NCI-H345 treated with DMSO at 0.1 percent for 48 hours (cell line): ENCODE data around the gene SLIT1.

Source experiments
- DNase-seq: peaks from one replicate; lab custom pipeline; 2025; ENCODE audit not compliant: unreplicated experiment; lab: John Stamatoyannopoulos, UW

Gene SLIT1

DNA sequence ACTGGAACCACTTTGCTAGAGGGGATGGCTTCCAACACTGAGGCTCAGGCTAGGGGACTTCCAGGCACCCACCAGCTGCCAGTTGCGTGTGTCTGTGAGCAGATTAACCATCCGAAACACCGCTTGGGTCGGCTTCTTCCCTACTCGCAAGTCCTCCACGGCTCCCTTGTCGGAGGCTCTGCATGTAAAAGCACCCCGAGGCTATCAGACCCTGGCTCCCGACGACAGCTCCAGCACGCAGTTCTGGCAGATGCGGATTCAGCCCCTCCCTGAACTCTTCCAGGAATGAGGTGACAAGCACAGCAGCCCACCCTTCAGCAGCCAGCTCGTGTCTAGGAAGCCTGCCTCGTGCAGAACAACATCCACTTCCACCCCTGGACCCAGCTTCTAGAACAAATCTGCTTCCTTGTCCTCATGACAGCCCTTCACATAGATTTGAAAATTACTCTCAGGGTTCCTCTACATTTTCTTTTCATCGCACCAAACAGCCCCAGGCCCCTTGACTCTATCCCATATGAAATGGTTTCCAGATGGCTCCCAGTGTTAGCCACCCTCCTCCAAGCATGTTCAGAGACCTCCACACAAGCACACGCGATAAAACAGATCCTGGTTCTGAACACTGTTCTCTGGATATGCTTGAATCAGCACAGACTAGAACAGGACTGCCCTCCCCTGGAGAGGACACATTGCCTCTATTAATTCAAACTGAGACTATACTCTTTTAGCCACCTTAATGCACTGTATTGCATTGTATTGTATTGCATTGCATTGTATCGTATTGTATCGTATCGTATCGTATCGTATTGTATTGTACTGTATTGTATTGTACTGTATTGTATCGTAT, 44.6 kb downstream of the SLIT1 start:
- DNase-seq: no peak

DNA sequence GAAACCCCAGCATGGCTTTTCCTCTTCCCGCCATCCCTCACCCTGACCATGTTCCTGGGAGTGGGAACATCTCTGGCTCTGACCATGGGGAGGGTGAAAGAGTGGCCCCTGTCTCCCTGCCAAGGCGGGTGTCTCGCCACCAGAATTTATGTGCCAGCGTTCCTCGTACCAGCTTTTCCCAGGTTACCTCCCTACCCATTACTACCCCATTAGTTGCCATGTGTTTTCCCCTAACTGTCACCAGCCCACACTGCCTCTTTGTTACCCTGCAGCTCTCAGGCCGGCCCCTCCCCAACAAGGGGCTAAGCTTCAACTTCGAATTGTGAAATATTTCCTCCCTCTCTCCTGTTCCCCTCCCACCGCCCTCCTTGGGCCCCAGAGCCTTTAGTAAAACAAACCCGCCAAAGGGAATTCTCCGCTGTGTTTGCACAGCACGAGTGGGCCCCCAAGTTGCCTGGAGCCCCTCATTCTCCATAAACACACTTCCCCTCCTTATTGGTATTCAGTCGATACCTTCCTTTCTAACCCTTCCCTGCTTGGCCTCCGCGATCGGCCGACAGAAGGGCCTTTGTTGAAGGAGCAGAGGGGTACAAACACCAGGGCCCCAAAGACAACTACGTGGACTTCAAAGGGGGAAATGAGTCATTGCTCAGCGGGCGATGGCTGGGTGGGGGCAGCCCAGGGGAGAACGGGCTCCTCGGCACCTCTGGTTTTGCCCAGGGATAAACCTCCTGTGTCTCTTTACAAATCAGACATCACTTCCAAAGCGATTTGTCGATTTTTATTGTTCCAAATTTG, 45.5 kb downstream of the SLIT1 start:
- no peak for DNase-seq

DNA sequence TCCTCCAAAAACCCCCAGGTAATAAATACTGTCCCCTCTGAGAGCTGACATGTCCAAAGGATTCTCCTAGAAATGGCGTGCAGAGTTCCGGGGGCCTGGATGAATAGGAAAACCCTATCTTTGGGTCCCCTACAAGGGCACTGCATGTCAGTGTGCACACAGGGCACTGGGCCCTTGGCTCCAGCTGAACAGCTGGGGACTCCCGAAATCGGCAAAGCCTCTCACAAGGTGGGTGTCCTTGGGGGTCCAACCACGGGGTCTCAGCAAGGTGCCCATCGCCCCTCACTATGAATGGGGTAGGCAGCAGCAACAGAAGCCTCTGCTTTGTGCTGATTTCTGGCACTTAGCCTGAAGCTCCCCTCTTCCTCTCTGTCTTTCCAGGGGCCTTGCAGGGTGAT, 46.1 kb downstream of the SLIT1 start:
- DNase-seq: no peak

DNA sequence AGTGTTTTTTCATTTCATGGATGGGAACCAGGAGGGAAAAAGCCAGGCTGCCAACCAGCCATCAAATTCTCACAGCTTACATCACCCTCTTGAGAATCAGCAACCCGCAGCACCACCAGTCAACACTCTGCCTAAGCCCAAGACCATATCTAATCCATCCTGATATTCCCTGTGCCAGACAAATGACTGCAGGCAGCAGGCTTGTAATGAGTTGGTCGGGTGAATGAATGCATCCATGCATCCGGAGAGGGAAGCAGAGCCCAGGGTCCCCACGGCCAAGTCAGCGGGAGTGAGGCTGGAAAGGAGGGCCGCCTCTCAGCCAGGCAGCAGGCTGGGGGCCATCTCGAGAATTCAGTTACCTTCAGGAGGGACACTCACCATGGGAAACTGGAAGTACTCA, 46.9 kb downstream of the SLIT1 start:
- no peak for DNase-seq

DNA sequence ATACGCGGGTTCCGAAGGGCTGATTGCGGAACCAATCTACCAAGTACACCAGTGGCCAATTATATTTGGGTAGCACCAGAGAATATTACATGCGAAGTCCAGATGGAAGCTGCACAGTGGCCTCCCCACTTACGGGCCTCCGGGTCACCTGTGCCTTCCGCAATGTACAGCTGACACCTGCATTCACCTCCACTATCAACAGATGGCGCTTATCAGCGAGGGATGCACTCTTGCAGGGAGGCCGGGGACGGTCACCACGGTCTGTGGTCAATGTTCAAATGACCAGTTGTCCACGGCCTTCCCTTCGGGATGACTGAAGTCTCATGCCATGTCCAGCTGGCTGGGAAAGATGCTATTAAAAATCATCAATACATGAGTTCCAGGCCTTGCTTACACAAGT, 47.6 kb downstream of the SLIT1 start:
- DNase-seq: no peak

DNA sequence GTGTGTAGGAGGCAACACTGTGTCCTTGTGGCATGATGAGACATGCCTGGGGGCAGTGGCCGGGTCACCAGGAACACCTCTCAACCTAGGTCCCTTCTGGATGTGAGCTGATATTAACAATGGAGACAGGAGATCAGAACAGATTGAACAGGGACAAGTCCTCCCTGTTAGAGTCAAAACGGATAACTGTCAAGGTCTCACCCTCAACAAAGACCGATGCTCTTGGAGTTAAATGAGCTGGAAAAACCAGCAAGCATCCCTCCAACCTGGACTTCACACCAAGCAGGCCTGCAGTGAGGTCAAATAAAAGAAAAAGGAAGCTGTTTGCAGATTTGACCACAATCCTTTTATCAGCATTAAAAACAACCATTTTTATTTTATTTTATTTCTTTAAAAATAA, 49.0 kb downstream of the SLIT1 start:
- DNase-seq: peak; percentile 24

DNA sequence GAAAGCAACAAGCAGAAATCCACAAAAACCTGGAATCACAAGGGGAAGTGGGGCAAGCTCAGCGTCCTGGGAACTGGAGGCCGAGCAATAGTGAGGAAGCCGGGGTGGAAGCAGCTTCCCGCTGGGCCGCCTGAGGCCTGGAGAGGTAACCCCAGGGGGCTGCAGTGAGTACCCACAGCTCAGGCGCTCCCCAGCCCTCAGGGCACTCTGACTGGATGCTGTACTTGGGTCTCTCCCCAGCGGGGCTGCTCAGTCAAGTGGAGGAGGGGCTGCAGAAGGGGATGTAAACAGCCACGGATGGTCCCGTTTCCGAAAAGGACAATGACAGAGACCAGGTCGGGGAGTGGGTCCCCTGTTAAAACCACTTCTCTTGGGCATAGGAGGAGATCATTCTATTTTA, 50.3 kb downstream of the SLIT1 start:
- peak; percentile 52 for DNase-seq

DNA sequence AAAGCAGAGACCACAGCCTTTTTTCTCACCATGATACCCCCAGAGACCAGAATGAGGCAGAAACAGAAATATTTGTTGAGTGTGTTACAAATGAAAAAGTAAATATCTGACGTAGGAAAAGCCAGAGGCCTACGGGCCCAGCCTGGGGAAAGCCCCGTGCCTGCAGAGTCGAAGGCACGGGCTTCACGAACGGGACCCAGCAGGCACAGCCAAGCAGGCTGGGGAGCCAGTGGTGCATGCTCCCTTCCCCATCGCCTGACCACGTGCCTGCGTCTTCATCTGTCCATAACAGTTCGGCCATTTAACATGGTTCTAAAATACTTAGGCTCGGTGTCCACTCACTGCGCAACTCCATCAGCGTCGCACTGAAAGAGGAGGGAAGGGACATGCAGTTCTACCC, 50.8 kb downstream of the SLIT1 start:
- no peak for DNase-seq

DNA sequence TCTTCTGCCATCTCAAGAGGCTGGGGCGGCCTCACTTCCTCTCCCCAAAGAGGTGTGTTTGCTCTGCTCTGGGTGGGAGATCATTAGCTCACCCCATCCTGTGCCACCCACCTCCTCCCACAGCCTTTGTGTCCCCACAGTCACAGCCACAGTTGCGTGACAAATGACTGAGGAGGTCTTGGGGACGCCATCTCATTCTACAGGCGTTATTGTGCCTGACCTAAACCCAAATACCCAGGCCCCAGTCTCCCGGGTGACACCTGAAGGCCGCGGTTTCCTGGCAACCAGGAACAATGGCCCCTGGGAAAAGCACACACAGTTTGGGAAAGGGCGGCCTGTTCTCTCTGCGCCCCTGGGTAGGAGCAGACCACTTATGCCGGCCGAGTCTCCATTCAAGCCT, 51.6 kb downstream of the SLIT1 start:
- DNase-seq: no peak

DNA sequence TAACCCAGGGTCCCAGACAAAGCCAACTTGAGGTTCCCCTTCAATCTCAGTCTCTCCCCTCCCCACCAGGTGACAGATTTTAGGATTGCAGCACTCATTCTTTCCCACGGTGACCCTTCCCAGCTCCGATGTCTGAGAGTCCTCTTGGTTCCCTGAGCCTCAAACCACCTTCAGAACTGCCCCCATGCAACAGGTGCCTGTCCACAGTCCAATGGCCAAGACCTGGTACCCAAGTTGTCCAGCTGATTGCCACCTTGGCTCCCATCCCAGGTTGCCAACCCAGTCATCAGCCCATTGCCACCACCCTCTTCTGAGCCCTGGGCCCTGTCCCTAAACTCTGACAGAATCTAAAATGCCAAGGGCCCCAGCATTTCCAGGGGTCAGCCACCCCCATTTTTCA, 53.5 kb downstream of the SLIT1 start:
- DNase-seq: no peak

DNA sequence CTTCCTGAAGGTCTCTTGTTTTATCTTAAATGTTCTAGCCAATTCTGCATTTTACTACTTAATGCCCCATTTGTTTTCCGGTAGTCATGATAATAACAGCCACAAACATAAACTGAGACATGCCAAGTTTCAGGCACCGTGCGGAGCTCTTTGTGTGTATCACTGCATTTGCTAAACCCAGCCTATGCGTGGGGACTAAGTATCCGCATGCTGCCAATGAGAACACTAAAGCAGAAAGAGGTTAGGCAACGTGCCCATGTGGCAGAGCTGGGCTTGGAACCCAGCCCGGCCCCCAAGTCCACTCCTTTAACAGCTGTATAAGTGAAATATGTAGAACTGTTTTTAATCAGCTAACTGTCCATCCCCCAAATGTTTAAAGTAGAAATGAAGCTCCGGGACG, 54.1 kb downstream of the SLIT1 start:
- no peak for DNase-seq

DNA sequence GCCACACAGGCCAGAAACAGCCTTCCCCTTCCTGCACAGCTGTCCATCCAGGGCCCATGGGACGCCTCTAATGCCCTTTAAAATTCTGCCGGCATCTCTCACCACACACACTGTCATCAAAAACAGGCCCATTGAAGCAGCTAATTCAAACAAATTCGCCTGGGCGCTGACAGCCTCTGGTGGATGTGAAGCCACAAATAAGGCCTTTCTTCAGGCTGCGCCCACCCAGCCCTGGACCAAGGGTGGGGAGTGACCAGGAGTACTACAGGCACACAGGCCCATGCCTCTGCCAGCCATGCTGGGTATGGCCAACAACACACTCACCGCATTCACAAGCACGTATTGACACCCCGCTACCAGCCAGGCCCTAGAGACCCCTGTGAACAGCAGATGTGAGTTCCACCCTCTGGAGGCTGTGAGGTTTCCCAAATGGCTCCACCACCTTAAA, 54.6 kb downstream of the SLIT1 start:
- no peak for DNase-seq

DNA sequence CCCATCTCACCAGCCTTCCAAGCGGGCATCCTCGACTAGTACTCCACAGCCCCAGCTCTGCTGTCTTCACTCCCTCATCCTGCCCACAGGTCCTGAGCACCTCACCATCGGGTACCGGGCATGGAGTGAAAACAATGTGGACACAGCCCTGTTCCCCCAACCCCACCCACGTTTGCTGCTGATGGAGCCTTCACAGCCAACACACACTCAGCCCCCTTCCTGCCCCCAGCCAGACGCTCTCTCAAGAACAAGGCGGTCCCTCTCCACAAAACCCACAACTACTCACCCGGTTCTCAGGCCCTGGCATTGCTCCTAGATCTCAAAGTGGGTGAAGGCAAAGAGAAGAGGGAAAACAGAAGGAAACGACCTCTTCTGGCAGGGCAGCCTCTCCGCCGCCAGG, 56.1 kb downstream of the SLIT1 start:
- DNase-seq: no peak

DNA sequence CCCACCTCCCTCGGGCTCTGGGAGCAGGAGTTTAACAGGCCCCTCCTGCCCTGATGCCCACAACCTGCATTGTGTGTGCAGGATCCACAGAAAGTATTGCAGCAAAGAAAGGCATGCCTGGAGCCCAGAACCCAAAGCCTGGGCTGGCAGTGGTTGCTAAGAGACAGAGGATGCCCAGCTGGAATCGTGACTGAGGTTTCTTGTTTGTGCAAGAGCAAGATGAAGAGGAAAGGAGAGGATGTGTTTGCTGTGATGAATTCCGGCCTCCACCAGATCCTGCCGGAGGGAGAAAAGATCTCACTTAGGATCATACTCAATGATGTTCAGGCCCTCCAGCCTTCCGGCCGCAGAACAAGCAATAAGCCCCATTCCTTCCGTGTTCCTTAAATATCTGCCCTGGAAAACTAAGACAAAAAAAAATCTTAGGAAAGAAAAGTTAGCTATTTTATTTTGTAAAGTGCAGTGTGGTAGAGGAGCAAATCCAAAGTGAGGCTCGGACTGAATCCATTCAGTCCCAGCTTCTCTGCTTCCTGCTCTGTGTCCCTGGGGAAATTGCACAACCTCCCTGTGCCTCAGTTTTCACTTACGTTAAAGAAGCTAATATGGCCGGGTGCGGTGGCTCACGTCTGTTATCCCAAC, 57.1 kb downstream of the SLIT1 start:
- peak; percentile 10 for DNase-seq

DNA sequence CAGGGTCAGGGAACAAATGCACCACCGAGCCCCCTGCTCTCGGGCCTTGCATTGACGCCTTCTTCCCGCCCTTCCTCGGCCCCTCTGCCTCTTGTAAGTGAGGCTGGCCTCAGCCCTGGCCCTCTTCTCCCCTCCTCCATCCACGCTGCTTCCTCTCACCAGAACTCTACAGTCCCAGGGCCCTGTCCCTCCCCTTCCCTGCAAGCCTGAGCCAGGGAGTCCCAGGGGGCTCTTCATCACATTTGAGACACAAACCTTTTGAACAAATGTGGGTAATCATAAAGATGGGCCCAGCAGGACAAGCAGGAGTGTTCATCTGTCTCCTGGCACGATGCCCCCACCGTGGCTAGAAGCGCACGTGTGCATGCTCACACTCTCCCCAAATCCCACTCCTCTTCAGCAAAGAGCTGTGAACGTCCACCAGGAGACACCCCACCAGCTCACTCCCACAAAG, 57.7 kb downstream of the SLIT1 start:
- DNase-seq: peak; percentile 64

DNA sequence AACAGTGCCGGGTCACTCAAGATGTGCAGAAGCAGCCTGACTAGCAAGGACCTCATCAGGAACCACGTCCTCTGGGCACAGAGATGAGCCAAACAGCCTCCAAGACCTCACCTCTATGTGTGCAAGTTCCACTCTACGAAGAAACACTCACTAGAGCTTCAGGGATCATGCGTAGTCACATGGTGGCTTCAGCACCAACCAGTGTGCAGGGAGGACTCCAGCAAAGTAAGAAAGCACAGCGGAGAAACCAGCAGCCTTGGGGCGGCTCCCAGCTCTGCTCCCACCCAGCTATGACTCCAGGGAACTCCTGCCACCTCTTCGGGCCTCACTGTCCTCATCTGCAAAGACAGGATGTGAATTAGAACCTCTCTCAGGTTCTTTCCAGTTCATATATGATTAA, 58.2 kb downstream of the SLIT1 start:
- DNase-seq: no peak

DNA sequence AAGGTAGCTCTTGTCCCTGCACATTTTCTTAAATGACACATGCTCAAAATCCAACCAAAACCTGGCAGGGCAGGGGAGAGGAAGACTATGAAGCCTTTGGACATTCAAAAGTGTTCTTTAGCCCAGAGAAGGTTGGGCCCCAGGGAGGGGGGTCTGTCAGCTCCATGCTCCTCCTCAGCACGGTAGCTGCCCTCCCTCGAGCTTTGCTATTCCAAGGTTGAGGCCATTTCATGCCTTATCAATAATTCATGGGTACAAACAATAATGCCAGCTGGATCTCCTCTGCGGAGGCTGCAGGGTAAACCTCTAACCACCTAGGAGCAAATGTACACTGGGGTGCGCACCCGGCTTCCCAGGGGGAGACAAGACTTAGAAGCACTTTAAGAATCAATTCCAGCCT, 61.5 kb downstream of the SLIT1 start:
- DNase-seq: peak; percentile 17

DNA sequence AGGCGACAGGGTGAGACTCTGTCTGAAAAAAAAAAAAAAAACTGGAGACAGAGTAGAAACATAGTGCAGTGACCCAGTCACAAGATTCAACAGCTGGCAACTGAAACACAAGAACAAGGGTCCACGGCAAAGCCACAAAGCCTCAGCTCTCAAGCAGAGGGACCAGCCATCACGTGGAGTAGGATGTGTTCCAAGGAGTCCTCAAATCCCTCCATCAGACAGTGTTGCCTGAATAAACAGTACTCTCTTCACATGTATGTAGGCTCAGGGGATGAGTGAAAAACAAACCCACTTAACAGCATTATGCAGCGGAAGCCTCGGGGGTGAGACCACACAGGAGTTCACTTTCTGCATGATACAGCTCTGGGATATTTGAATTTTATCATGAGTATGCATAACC, 62.0 kb downstream of the SLIT1 start:
- DNase-seq: peak; percentile 67

DNA sequence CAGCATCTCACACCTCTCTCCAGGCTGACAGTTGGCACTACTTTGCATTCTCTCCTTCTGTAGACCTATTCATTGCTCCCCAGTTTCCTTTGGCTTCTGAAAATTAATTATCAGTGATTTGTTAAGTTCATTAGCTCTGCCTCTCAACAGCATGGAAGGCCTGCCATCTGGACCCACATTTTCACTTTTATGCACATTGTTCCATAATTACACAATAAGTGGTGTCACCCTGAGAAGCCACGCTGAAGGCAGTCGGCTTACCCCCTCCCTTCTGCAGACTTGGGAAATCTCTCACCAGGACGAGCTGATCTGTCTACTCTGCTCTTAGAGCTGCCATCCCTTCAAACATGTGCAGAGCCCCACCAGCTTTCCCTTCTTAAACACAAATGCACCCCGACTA, 64.7 kb downstream of the SLIT1 start:
- no peak for DNase-seq

DNA sequence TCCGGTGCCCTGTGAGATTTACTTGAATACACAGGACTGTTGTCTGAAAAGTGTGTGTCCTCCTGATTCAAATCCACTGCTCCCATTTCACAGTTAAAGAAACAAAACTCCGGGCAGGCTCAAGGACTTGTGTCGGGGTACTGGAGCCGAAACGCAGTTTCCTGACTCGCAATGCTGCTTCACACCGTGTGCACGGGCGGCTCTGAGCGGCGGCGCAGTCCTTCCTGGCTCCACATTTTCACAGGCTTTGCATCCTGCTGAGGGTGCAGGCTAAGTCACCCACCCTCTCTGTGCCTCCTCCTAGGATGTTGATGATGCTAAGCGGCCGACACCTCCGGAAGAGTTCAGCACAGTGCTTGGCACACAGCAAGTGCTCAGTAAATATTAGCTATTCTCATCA, 65.4 kb downstream of the SLIT1 start:
- DNase-seq: no peak

DNA sequence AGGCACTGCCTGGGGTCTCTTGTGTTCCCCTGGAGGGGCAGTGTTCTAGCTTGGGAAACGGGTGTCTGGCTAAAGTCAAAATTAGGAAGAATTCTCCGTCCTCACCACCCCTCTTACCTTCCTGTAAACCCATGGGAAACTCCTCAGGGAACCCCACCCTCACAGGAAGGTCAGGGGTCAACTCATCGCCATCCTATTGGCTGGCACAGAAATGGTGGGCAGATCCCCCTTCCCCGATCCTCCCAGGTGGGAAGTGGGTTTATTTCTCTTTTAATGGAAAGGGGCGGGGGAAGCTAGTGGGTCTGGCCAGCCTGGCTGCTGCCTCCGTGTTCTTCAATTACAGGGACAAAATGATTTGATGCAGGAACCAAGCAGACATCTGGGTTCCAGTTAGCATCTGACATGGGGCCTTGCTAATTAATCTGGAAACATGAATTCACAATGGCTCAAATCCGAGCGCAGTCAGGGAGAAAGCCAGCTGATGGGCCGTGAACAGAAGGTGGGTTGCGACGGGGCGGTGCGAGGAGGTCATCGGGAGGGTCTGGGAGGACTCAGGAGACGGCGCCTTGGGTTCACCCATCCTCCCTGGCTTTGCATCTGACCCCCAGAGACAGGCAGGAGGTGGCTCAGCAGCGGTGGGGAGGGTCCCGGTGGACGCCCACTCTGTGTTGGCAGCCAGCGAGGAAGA, 66.6 kb downstream of the SLIT1 start:
- no peak for DNase-seq
